ENCODE data around the gene GALNT2. TPM values are rescaled to one million over a fixed set of nuclear protein-coding genes. Genes with fewer than 3 reads are reported as not detected.

Gene GALNT2
- total and polyA plus RNA-seq, 2 of the 13 experiments (the other 11 are each of a cell fraction or from before 2014, with no cell fraction given): 39.3 to 39.6 TPM

DNA sequence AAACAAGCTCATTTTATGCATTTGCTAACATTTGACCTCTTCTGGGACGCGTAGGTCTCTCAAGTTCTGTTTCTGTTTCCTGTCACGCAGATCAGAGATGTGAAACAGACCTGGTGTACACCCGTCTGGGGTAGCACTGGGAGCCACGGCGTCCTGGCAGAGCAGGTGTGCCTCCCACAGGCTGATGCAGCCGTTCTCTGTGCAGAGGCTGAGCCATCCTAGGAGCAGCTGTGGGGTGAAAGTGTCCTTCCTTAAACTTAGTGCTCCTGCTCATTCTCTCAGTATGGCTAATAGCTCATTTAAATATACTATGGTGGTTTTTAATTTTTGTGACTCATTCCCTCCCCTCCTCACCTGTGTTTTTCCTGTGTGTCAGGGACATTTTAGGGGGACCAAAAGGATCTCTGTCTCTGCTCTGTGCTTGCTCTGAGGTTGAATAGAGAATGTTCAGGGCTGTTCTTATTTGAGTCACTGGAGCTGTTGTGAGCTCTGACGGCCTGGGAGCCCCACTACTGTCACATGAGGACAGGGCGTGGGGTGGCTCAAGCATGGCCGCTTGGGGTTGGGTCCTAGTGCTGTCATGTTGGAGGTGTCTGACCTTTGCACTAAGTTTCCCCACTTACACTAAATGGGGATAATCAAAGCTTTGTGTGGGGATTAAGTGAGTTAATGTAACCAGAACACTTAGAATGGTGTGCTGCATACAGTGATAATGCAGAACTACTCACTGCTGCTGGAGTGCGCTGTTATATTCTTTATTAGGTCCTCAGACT lies 43.0 kb downstream of the GALNT2 start (continued):
- TF ChIP-seq, protein P1, sequence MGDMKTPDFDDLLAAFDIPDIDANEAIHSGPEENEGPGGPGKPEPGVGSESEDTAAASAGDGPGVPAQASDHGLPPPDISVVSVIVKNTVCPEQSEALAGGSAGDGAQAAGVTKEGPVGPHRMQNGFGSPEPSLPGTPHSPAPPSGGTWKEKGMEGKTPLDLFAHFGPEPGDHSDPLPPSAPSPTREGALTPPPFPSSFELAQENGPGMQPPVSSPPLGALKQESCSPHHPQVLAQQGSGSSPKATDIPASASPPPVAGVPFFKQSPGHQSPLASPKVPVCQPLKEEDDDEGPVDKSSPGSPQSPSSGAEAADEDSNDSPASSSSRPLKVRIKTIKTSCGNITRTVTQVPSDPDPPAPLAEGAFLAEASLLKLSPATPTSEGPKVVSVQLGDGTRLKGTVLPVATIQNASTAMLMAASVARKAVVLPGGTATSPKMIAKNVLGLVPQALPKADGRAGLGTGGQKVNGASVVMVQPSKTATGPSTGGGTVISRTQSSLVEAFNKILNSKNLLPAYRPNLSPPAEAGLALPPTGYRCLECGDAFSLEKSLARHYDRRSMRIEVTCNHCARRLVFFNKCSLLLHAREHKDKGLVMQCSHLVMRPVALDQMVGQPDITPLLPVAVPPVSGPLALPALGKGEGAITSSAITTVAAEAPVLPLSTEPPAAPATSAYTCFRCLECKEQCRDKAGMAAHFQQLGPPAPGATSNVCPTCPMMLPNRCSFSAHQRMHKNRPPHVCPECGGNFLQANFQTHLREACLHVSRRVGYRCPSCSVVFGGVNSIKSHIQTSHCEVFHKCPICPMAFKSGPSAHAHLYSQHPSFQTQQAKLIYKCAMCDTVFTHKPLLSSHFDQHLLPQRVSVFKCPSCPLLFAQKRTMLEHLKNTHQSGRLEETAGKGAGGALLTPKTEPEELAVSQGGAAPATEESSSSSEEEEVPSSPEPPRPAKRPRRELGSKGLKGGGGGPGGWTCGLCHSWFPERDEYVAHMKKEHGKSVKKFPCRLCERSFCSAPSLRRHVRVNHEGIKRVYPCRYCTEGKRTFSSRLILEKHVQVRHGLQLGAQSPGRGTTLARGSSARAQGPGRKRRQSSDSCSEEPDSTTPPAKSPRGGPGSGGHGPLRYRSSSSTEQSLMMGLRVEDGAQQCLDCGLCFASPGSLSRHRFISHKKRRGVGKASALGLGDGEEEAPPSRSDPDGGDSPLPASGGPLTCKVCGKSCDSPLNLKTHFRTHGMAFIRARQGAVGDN (CRISPR knock-in tag; IDR thresholded peaks at IDR 0.05): peak; percentile 17; the same call in 1 of the 2 replicates
- peak; percentile 49 for TF ChIP-seq HNF4A (CRISPR knock-in tag; IDR thresholded peaks at IDR 0.05)
- TF ChIP-seq, protein P2, sequence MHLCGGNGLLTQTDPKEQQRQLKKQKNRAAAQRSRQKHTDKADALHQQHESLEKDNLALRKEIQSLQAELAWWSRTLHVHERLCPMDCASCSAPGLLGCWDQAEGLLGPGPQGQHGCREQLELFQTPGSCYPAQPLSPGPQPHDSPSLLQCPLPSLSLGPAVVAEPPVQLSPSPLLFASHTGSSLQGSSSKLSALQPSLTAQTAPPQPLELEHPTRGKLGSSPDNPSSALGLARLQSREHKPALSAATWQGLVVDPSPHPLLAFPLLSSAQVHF (CRISPR knock-in tag; IDR thresholded peaks at IDR 0.05): no peak
- TF ChIP-seq, protein P3, sequence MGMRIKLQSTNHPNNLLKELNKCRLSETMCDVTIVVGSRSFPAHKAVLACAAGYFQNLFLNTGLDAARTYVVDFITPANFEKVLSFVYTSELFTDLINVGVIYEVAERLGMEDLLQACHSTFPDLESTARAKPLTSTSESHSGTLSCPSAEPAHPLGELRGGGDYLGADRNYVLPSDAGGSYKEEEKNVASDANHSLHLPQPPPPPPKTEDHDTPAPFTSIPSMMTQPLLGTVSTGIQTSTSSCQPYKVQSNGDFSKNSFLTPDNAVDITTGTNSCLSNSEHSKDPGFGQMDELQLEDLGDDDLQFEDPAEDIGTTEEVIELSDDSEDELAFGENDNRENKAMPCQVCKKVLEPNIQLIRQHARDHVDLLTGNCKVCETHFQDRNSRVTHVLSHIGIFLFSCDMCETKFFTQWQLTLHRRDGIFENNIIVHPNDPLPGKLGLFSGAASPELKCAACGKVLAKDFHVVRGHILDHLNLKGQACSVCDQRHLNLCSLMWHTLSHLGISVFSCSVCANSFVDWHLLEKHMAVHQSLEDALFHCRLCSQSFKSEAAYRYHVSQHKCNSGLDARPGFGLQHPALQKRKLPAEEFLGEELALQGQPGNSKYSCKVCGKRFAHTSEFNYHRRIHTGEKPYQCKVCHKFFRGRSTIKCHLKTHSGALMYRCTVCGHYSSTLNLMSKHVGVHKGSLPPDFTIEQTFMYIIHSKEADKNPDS (CRISPR knock-in tag; IDR thresholded peaks at IDR 0.05): no peak
- no peak for TF ChIP-seq EED (CRISPR knock-in tag; IDR thresholded peaks at IDR 0.05)
- TF ChIP-seq, protein P4, sequence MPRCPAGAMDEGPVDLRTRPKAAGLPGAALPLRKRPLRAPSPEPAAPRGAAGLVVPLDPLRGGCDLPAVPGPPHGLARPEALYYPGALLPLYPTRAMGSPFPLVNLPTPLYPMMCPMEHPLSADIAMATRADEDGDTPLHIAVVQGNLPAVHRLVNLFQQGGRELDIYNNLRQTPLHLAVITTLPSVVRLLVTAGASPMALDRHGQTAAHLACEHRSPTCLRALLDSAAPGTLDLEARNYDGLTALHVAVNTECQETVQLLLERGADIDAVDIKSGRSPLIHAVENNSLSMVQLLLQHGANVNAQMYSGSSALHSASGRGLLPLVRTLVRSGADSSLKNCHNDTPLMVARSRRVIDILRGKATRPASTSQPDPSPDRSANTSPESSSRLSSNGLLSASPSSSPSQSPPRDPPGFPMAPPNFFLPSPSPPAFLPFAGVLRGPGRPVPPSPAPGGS (CRISPR knock-in tag; IDR thresholded peaks at IDR 0.05): no peak
- TF ChIP-seq MAFG (CRISPR knock-in tag; IDR thresholded peaks at IDR 0.05): no peak
- no peak for TF ChIP-seq ZNF350 (CRISPR knock-in tag; IDR thresholded peaks at IDR 0.05; ENCODE audit: borderline replicate concordance, low read depth)
- no peak for TF ChIP-seq ZNF501 (CRISPR knock-in tag; IDR thresholded peaks at IDR 0.05)
- peak; percentile 44; the same call in 1 of the 2 replicates for TF ChIP-seq HNF4G (IDR thresholded peaks at IDR 0.05; ENCODE audit: borderline replicate concordance, low read depth, low read length)
- no peak for TF ChIP-seq HNF4G (CRISPR knock-in tag; IDR thresholded peaks at IDR 0.05; ENCODE audit: borderline replicate concordance, low read depth)
- no peak for TF ChIP-seq MYC (CRISPR knock-in tag; IDR thresholded peaks at IDR 0.05; ENCODE audit: borderline replicate concordance)
- TF ChIP-seq RFX3 (CRISPR knock-in tag; IDR thresholded peaks at IDR 0.05): no peak
- TF ChIP-seq ZNF550 (CRISPR knock-in tag; IDR thresholded peaks at IDR 0.05; ENCODE audit: borderline replicate concordance): no peak
- no peak for TF ChIP-seq KLF6 (CRISPR knock-in tag; IDR thresholded peaks at IDR 0.05)
- TF ChIP-seq, protein P5, sequence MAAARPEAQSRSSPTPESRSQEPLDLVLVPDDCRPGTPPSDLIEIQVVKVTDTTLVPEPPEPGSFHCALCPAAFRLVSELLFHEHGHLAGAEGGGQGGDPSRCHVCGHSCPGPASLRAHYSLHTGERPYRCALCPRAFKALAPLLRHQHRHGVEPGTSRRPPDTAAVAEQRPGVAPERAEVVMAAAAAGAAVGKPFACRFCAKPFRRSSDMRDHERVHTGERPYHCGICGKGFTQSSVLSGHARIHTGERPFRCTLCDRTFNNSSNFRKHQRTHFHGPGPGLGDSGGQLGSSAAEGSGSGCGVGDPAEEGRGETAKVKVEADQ (CRISPR knock-in tag; IDR thresholded peaks at IDR 0.05; ENCODE audit: borderline replicate concordance): no peak
- no peak for TF ChIP-seq CHCHD3 (CRISPR knock-in tag; IDR thresholded peaks at IDR 0.05)
- no peak for TF ChIP-seq HES4 (CRISPR knock-in tag; IDR thresholded peaks at IDR 0.05; ENCODE audit: borderline replicate concordance)
- no peak for TF ChIP-seq SMAD3 (CRISPR knock-in tag; IDR thresholded peaks at IDR 0.05)

Data from HepG2 (cell line).